GM19351 (cell line): ENCODE measurements around the gene KIF3C.
"Not testable (repeated sequence)": the region's sequence is repeated elsewhere in the genome, so short reads cannot be mapped to it uniquely, and the experiment has no call there.

ENCODE experiments used
- ATAC-seq: cut with Tn5 transposase; IDR thresholded peaks from one replicate; pipeline ENCODE4 v1.9.1; 2021; ENCODE audit warnings: mild to moderate bottlenecking, moderate library complexity; ENCODE audit not compliant: unreplicated experiment

KIF3C gene

DNA sequence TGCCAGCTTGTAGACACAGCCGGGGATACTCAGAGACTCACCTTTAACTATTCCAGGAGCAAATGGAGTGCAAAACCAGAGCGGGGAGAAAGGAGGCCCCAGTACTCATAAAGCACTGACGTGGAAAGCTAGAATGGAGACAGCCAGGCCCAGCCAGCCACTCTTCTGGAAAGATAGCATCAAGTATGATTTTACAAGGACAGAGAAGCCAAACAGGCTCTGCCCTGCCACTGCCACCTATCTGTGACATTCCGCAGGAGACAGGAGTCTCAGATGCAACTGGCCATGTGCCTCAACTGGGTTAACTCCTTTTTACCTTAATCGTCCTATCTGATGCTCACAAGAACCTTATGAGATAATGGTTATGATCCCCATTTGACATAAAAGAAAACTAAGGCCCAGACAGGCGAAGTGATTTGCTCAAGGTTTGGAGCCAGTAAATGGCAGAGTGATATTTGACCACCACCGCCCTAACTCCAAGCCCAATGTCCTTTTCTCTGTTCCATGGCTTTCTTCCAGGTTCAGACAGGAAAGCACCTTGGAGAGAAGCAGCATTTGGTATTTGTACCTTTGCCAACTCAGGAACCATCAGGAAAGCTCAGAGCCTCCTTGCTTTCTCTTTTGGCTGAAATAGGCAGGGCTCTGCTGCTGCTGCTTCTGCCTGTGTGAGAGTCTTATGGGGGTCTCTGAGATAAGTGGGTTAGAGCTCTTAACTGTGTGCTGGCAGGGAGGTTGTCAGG is 15.6 kb downstream of the KIF3C start:
- ATAC-seq = no peak

DNA sequence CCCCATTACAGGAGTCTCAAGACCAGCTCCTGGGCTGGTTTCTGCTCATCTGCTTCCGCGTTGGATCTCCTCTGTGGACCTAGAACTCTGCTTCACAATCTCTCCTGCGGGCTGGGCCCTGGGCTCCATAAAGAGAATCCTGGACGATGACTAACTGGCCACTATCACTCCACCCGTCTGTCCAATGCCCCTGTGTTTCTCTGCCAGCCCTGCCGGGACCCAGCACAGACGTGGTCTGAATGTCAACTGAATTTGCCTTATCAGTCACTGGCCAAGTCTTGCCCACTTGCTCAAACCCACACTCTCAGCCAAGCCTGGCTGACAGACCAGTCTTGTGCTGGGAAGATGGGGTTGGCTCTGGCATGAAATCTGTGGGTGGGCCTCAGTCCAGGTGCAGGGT is 17.4 kb downstream of the KIF3C start:
- ATAC-seq = no peak

DNA sequence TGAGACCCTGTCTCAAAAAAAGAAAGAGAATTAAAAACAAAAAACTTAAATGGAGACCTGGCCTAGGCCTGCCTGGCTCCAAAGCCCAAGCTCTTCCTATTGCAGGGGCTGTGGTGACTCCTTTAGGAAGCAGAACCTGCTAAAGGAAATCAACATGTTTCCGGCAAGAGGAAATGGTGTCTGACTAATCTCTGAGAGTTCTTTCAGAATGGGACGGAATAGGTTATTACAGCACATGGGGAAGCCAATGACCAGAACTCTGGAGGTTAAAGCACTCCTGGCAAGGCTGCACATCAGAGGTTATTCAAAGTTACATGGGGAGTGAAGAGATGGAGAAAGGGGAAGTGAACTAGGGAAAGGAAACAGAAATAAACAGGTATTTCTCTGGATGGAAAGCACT is 21.4 kb downstream of the KIF3C start:
- ATAC-seq = no peak

DNA sequence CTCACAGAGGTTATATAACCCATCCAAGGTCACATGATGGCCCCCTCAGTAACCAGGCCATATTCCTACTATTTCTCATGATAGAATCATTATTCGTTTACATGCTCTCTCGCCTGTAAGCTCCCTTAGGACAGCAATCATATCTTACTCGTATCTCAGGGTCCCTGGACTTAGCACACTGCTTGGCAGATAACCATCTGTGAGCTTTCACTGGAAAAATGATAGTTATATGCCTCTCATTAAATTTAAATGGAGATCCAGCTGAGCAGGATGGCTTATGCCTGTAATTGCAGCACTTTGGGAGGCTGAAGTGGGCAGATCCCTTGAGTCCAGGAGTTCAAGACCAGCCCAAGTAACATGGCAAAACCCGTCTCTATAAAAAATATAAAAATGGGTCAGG is 21.9 kb downstream of the KIF3C start:
- ATAC-seq = no peak

DNA sequence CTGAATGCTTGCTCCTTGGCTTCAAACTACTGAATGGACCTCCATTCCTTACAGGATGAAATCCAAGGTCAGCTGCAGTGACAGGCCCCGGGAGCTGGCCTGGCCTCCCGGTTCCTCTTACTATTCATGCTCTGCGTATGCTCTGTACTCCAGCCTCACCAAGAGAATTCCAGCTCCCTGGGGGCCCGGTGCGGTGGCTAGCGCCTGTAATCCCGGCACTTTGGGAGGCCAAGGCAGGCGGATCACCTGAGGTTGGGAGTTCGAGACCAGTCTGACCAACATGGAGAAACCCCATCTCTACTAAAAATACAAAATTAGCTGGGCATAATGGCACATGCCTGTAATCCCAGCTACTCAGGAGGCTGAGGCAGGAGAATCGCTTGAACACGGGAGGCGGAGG is 23.7 kb downstream of the KIF3C start:
- ATAC-seq = not testable (repeated sequence)

DNA sequence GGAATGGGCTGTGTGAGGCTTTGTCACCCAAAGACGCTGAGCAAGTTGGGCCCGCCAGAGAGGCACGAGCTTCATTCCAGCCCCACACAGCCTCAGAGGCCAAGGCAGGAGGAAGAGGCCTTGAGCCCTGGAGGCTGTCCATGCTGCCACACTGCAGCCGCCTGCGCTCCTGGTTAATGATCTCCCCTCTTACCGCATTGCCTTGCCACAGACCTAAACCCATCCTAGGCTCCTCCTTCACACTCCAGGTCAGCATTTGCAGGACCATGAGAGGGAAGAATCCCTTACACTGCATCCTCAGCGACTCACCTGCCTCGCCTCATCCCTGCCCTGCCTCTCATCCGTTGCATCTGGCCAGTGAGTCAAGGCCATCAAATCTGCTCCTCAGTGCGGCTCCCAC is 24.6 kb downstream of the KIF3C start:
- ATAC-seq = no peak

DNA sequence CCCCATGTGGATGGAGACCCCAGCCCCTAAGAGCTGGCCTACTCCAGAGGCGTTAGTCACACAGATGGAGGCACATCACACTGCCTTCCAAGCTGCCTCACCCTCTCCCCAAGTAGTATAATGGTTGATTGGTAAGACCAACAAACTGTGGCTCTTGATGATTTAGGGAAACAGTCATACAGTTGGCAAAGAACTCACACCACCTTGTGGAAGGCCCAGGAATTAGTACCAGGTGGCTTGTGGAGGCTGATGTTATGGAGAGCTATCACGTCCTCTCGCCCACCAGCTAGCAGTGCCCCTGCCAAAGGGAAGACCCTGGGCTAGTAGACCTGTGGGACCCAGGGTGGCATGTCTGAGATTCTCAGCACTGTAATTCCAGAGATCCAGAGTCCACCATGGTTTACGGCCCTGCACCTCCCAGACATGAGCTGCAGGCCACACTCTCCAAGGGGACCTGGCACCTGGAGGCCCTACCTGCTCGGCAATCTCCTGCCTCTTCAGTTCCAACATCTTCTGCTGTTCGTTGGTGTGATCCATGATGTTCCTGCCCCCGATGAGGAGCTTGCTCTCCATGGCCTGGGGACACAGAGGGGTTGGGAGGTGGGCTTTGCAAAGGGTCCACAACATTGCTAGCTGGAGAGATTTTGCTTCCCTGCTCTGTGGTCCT is 26.3 kb downstream of the KIF3C start:
- ATAC-seq = no peak

DNA sequence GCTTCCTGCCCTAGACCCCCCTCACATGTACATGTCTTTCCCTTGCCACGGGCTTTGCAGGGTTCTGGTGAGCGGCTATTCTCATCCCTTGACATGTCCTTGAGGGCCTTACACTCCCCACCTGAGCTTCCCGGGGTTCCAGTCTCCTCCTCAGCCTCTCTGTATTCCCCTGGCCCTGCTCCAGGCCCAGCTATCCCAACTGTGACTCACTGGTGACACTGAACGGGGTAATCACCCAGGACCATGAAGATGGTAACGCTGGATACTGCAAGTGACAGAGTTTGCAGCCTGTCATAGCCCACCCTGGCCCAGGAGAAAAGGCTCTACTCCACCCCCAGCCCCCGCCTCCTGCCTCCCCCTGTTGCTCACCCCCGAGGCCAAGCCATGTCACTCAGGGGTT is 27.3 kb downstream of the KIF3C start:
- no peak for ATAC-seq

DNA sequence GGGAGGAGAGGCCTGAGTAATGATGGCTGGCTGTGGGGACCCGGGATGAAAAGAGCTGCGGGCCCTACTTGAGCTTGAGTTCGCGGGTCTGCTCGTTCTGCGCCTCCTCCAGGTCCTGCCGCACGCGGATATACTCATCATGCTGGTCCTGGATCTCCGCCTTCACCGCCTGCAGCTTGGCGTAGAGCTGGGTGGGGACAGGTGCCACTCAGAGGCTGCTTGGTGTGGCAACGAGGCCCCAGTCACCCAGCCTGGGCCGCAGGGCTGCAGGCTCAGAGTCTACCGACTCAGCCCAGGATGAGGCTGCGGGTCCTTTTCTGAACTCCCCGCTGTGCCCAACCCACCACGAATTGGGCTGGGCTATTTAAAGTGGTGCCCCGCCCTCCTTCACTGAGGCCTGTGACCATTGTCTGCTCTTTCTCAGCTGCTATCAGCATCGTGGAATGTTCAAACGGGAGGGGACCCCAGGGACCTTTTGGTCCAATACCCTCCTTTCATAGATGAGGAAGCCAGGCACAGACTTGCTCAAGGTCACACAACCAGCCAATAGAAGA is 28.0 kb downstream of the KIF3C start:
- no peak for ATAC-seq

DNA sequence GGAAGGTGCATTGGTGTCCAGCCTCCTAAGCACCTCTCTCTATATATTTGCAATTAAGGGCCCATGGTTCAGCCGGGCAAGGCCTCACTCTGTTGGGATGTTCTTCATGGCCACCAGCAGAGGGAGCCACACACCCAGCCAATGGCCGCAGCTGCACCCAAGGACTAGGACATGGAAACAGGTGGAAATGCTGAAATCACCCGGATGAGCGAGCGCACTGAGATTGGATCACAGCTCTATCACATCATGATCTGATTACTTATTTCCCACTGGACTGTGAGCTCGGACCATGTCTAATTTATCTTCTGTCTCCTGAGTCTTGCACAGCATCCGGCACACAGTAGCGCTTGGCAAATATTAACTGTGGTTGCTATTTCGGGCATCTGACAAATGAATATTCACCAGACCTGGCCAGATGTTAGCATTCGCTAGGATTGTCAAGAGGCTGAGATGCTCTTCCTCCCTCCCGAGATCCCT is 31.2 kb downstream of the KIF3C start:
- no peak for ATAC-seq

DNA sequence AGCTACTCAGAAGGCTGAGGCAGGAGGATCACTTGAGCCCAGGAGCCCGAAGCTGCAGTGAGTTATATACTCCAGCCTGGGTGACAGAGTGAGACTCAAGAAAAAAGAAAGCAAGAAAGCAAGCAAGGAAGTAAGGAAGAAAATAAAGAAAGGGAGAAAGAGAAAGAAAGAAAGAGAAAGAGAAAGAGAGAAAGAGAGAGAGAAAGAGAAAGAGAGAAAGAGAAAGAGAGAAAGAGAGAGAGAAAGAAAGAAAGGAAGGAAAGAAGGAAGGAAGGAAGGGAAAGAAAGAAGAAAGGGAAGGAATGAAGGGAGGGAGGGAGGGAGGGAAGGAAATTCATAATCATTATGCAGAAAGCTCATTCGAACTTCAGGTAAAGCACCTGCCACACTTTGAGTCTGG is 33.9 kb downstream of the KIF3C start:
- ATAC-seq = no peak

DNA sequence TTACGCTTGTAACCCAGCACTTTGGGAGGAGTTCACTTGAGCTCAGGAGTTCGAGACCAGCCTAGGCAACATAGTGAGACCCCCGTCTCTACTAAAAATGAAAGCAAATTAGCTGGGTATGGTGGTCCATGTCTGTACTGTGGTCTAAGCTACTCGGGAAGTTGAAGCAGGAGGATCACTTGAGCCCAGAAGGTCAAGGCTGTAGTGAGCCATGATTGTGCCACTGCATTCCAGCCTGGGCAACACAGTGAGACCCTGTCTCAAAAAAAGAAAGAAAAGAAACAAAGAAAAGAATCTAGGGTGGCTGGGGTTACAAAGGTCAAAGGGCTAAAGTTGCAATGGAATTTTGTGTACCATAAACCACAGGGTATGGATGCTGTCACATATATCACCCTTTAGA is 41.3 kb downstream of the KIF3C start:
- no peak for ATAC-seq

DNA sequence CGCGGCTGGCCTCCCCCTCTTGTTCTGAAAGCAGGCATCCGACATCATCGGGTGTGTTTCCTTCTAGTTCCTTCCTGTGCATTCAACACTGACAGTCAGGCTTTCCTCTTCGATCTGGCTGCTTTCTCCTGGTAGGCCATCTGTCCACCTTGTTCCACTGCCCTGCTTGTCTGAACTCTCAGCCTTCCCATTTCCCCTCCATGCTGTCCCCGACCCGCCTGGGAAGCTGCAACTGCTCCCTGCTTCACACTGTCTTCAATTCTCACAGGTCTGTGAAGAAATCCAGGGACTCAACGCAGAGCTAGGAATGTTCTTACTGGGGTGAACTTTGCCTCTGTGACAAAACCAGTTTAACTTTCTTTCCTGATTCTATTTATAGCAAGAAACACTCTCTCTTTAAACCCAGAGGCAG is 43.0 kb downstream of the KIF3C start:
- ATAC-seq = no peak

DNA sequence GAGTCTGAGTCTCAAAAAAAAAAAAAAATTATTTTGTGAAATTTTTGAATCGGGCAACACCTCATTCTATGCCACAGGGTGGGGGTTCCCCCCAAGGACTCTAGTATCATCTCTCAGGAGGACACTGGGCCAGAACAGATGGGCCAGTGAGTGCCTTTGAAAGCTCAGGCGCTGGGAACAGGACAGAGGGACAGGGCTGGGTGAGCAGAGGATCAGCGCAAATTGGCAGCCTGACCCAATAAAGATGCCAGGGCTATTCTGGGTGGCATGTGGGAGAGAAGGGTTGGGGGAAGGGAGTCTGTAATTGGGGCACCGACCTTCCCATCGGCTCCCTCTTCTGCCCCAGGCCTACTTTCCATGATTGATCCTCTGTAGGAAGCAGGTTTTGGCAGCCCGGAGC is 44.0 kb downstream of the KIF3C start:
- ATAC-seq = no peak

DNA sequence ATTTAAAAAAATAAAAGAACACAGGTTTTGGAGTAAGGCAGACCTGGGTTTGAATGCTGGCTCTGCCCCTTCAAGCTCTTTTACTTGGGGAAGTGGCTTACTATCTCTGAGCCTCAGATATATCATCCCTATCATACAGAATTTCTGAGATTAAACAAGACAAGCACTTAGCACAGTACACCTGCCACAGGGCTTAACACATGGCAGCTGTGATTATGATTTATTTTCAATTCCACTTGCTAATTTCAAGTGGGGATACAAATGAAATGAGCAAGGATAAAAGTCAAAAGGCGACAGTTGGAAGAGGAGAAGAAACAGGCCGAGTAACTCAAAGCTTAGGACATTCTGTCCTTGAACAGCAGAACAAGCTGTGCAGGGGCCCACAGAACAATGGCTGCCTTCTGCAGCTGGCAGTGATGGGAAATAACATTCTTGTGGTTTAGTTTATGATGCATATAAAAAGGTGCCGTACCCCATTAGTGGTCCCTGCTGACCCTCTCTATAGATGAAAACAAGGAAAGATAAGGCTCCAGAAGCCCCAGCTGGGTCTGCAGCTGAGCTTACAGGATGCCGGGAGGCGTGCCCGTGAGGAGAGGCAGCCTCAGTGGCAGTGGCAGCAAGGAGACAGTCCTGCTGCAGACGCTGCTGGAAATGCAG is 45.3 kb downstream of the KIF3C start:
- no peak for ATAC-seq

DNA sequence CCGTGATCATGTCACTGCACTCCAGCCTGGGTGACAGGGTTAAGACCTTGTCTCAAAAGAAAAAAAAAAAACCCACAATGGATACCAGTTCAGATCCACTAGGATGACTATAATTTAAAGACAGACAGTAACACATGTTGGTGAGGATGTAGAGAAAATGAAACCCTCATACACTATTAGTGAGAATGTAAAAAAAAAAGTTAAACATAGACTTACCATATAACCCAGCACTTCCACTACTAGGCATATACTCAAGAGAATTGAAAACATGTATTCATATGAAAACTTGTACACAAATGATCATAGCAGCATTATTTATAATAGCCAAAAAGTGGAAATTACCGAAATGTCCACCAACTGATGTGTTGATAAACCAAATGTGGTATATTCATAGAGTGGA is 48.7 kb downstream of the KIF3C start:
- ATAC-seq = no peak

DNA sequence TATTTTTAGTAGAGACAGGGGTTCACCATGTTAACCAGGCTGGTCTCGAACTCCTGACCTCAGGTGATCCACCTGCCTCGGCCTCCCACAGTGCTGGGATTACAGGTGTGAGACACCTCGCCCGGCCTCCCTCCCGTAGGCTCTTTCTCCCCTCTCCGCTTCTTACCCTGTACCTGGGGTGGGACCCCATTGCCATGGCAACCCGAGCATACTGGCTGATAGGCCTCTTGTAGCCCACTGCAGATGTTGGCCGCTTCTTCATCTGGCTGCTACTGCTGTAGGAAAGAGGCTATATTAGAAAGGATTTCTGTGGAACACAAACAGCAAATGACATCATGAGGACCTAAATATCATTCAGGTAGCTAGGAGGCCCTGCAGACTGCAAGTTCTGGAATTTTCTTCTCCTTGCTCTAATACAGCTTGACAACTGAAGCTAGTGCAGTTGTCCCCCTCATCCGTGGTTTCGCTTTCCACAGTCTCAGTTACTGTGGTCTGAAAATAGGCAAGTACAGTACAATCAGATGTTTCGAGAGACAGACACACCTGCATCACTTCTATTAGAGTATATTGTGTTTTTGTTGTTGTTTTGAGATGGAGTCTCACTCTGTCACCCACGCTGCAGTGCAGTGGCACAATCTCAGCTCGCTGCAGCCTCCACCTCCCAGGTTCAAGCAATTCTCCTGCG is 52.4 kb downstream of the KIF3C start:
- no peak for ATAC-seq

DNA sequence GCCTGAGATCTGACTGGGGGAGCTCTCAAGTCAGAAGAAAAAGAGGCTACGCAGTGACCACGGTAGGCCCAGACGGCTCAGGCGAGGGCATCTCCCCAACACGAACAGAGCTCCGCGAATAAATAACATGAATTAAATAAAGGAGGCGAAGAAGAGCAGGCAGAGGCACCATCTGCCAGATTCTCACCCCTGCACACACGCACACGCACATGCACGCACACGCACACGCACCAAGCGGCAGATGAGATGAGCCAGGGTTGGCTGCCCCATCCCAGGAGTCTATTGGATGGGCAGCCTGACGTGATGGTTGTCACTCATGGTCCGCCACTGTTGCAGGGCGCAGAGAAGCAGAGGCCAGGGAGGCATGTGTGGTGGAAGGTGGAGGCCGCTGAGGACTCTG is 53.6 kb downstream of the KIF3C start:
- no peak for ATAC-seq

DNA sequence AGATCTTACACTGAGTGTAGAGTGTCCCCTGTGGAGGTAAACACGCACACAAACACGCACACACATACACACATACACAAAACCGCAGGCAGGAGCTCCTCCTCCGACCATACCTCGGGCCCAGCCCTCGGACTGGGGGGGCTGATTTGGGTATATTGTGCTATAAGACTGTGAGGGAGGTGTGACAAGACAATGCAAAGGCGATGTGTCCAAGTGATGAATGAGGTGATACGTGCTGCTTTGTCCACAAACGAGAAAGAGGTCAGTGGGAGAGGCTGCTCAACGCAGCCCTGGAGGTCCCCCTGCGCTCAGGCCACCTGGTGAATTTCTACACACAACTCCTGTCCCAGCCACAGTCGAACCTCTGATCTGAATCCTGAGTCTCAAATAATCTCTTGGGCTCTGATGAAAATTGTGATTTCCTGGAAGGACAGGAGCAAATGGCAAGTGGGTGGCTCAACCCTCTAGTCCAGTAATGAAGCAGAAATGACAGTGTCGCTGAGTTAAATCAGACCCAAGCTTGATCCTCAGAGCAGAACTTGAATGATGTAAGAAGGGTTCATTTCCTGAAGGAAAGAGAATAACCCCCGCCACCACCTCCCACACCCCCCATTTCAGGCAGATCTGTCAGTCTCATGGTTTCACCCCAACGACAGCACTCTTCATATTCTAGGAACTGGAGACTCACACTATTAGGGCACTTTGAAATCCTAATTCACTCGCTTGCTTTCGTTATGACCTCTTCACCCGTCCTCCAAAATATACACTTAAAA is 55.1 kb downstream of the KIF3C start:
- no peak for ATAC-seq

DNA sequence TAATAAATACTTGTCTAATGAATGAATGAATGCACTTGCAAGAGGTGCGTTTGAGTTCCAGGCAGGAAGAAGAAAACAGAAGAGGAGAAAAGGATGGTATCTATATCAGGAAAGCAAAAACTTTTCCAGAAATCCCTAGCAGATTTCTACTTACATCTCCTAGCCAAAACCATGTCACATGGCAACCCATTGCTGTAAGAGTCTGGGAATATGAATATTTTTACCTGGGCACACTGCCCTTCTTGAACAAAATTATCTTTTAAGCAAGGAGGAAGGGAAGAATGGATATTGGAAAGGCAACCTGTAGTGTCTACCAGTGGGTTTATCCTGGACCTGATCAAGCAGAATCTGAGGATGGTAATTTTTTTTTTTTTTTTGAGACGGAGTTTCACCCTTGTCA is 59.8 kb downstream of the KIF3C start:
- no peak for ATAC-seq
